Esophagus (tissue), 2 donors: Measurements from ENCODE around the gene FAM180A. TPM values are rescaled to one million over a fixed set of nuclear protein-coding genes. Genes with fewer than 3 reads are reported as not detected.
"Not testable (repeated sequence)": the region's sequence is repeated elsewhere in the genome, so short reads cannot be mapped to it uniquely, and the experiment has no call there.

Source experiments
- H3K27ac ChIP-seq, 2 donors: one replicate each; pipeline ENCODE4 v1.5.1; 2013; ENCODE audit warnings: low read depth in 2 of 2, mild to moderate bottlenecking in 2 of 2, inconsistent platforms in 1 of 2, low read length in 1 of 2, moderate library complexity in 1 of 2
- H3K27me3 ChIP-seq, 2 donors: one replicate each; pipeline ENCODE4 v1.6.1; 2013; ENCODE audit warnings: low read length in 2 of 2, control low read depth in 1 of 2, mild to moderate bottlenecking in 1 of 2; ENCODE audit not compliant: insufficient read depth in 2 of 2, control insufficient read depth in 1 of 2
- H3K36me3 ChIP-seq, 2 donors: one replicate each; pipeline ENCODE4 v1.6.1; 2013; ENCODE audit warnings: low read length in 1 of 2; ENCODE audit not compliant: control insufficient read depth in 2 of 2, insufficient read depth in 2 of 2
- H3K4me1 ChIP-seq, 2 donors: one replicate each; pipeline ENCODE4 v1.6.1; 2013; ENCODE audit warnings: low read length in 1 of 2; ENCODE audit not compliant: control insufficient read depth in 2 of 2, insufficient read depth in 2 of 2
- H3K4me3 ChIP-seq, 2 donors: one replicate each; pipeline ENCODE4 v1.5.1; 2013; ENCODE audit warnings: low read length in 2 of 2, mild to moderate bottlenecking in 2 of 2, low read depth in 1 of 2, moderate library complexity in 1 of 2
- H3K9me3 ChIP-seq, 2 donors: one replicate each; pipeline ENCODE4 v1.6.1; 2013; ENCODE audit warnings: mild to moderate bottlenecking in 2 of 2, low read depth in 1 of 2, low read length in 1 of 2, moderate library complexity in 1 of 2; ENCODE audit not compliant: control insufficient read depth in 2 of 2, insufficient read depth in 1 of 2
- WGBS, 2 donors: extraction: QIAGEN DNeasy Blood & Tissue Kit; methylation state at CpG; one replicate each; pipeline ENCODE4 v1.1.7; 2013; 5-methylcytosine and 5-hydroxymethylcytosine counted together
- polyA plus RNA-seq, 2 donors: library from polyadenylated mRNA; stranded (reverse); fragments of 200-250 nt; gene quantifications; one replicate each; pipeline ENCODE4 v1.2.3, GENCODE V29; 2013
- donor health status: healthy with polysubstance abuse.
- donor health status: Bipolar disorder and iron deficiency.

Gene FAM180A
- polyA plus RNA-seq, 2 donors: 0.55 to 1.3 TPM

DNA sequence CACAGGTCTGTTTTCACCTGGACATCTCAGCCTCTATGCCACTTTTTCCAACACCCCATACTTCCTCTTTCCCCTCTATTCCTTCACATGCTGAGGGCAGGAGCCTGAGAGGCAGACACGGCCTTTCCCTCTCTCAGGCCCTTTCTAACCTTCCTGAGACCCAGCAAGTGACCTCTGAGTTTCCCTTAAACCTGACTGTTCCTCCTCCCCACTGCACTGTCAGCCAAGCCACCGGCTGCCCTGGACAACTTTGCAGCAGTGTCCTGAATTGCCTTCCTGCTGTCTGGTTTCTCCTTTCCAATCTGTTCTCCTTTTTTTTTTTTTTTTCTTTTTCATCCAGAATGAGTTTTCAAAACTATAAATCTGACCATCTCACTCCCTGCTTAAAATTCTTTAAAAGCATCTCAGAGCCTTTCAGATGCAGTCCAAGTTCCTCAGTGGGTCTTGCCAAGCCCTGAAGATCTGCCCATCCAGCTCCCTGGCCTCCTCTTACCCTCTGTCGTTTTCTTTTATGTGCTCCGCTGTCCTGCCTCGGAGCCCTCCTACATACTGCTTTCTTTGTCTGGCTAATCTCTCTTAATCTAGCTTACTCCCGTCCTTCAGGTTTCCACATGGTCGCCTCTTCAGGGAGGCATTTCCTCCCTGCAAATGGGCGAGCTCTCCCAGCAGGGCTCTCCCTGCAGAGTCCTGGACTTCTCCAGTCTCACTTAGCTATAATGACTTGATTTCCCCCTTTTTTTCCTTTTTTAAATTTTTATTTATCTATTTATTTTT, 51.1 kb downstream of the FAM180A start:
- Histone ChIP-seq H3K27ac (peak overlapping the region in 1 of 2 donors; percentile 33), H3K9me3 (no peaks in the 10 kb centered on the region), H3K4me1 (peaks cover 3 to 8% of the 10 kb centered on the region in 2 donors), H3K4me3 (no peak overlapping the region), H3K27me3 (no peaks in the 10 kb centered on the region), H3K36me3 (no peaks in the 10 kb centered on the region)
- 40 to 53% methylated on average over 8 of the region's 8 CpGs for WGBS, 2 donors

DNA sequence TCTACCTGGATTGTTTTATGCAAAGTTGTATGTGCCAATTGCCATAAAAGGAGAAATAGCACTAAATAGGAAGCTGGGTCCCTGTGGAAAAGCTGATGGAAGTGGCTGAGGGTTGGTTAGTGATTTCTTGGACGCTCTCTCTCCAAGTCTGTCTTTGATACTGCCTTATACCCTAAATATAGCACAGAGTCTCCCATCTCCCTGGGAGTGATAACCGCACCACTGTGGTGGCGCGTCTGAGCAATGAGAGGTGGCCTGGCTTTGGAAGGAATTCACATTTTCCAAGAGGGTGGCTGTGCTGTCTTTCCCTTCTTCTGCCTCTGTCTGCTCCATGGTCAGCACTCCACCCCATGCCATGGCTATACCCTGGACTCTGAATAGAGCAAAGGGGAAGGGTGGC, 55.1 kb downstream of the FAM180A start:
- Histone ChIP-seq H3K9me3 (no peaks in the 10 kb centered on the region), H3K36me3 (peaks cover 0 to 5% of the 10 kb centered on the region in 2 donors), H3K27me3 (no peaks in the 10 kb centered on the region), H3K4me1 (peaks cover 0 to 3% of the 10 kb centered on the region in 2 donors), H3K27ac (no peak overlapping the region), H3K4me3 (no peak overlapping the region)
- 89 to 92% methylated on average over 4 of the region's 4 CpGs for WGBS, 2 donors

DNA sequence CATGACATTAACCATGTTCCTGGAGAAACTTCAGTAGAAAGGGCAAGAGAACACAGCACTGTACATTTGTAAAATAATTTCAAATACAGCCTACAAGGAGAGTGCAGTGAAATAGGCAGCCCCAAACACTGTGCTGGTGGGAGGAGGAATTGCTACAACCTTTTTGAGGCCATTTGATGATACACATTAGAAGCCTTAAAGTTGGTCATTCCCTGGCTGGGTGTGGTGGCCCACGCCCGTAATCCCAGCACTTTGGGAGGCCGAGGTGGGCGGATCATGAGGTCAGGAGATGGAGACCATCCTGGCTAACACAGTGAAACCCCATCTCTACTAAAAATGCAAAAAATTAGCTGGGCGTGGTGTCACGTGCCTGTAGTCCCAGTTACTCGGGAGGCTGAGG, 56.0 kb downstream of the FAM180A start:
- not testable (repeated sequence) for H3K27me3 ChIP-seq, H3K4me3 ChIP-seq, H3K36me3 ChIP-seq, H3K27ac ChIP-seq, H3K9me3 ChIP-seq, H3K4me1 ChIP-seq
- 94% methylated on average over 7 of the region's 7 CpGs for WGBS, 2 donors

DNA sequence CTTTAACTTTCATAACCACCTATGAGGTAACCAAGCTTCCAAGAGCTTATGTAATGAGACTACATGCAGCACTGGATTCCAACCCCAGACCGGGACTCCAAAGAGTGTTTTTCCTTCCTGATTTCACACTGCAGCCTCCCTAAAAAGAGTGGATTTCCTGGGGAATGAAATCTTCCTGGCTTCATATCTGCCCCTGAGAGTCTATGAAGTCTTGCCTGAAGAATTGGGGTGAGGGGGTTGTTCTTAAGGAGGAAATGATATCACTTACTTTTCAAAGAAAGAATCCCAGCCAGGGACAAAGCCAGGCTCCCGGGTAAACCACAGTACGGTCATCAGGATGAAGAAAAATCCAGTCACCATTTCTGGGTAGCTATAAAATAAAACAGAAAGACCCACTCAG, 56.6 kb downstream of the FAM180A start:
- Histone ChIP-seq H3K27ac (no peak overlapping the region), H3K27me3 (no peaks in the 10 kb centered on the region), H3K9me3 (no peaks in the 10 kb centered on the region), H3K4me3 (no peak overlapping the region), H3K36me3 (peaks cover 0 to 7% of the 10 kb centered on the region in 2 donors), H3K4me1 (peaks cover 0 to 2% of the 10 kb centered on the region in 2 donors)
- WGBS, 2 donors: 86 to 92% methylated on average over 3 of the region's 3 CpGs

DNA sequence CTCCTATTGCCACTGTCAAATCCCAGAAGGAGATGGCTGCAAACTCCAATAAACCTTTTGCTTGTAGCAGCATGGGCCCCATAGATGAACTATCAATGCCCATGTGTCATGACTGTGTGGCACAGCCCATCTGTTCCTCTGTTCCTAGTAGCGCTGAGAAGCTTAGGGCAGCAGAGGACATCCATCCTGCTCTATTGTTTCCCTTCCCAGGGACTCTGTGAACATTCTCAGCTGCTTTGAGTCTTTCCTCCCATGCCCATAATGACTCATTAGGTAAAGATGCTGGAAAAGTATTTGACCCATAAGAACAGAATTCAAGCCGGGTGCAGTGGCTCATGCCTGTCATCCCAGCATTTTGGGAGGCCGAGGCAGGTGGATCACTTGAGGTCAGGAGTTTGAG, 58.0 kb downstream of the FAM180A start:
- WGBS, 2 donors: 87 to 89% methylated on average over 3 of the region's 3 CpGs
- H3K4me3 ChIP-seq: no peak overlapping the region
- no peaks in the 10 kb centered on the region for H3K4me1 ChIP-seq
- H3K9me3 ChIP-seq: no peaks in the 10 kb centered on the region
- no peak overlapping the region for H3K27ac ChIP-seq
- no peaks in the 10 kb centered on the region for H3K27me3 ChIP-seq
- H3K36me3 ChIP-seq: peaks cover 0 to 7% of the 10 kb centered on the region in 2 donors

DNA sequence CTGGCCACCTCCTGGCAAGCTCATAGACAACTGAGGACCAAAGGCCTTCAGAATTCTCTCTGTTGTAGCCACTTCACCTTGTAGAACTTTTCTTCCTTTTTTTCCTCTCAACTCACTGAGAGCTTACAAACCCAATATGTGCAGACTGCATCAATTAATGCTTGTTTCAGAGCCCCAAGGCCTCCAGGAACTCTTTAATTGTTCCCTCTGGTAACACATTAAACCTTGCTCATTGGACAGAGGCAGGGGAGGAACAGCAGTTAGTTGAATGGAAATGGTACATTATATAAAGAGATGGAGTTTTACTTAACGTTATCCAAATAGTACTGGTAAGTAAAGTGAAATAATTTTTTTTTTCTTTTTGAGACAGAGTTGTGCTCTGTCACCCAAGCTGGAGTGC, 61.1 kb downstream of the FAM180A start:
- peaks cover 0 to 7% of the 10 kb centered on the region in 2 donors for H3K36me3 ChIP-seq
- H3K27ac ChIP-seq: no peak overlapping the region
- 0 to 36% methylated on average over 1 of the region's 1 CpG for WGBS, 2 donors
- H3K4me1 ChIP-seq: peaks cover 0 to 7% of the 10 kb centered on the region in 2 donors
- no peaks in the 10 kb centered on the region for H3K27me3 ChIP-seq
- no peak overlapping the region for H3K4me3 ChIP-seq
- no peaks in the 10 kb centered on the region for H3K9me3 ChIP-seq

DNA sequence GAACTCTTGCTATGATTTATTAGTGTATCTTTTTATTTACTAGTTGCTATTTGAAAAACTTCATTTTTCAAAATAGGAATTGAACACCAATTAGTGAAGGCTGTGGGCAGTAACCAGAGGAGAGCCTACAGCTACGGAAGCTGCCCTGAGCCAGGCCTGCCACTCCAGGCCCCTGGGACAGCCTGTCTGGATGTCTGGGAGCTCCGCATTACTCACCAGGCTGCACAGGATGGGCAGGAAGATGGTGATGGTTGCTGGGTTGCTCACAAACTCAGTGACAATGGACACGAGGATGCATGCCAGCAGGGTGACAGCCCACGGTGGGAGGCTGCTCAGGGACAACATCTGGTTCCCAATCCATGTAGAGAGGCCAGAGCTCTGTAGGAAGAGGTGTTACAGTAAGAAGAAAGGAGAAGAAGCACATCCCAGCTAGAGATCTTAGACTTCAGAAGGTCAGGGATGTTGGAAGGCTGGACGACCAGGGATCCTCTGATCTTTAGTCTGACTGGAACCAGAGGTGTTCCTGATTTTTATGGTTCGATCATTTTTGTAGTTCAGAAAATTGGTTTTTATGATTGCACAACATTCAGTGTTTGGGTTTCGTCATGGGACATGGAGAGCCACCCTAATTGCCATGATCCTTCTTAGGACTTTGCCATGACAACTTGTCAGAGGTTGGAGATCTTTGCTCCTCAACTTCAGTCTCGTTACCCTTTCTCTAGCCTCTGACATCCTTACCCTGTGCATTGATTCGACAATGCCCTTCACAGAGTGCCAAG, 63.1 kb downstream of the FAM180A start:
- Histone ChIP-seq H3K27ac (no peak overlapping the region), H3K4me3 (no peak overlapping the region), H3K4me1 (peaks cover 0 to 14% of the 10 kb centered on the region in 2 donors), H3K9me3 (no peaks in the 10 kb centered on the region), H3K36me3 (peaks cover 0 to 4% of the 10 kb centered on the region in 2 donors), H3K27me3 (no peaks in the 10 kb centered on the region)
- WGBS, 2 donors: 86 to 87% methylated on average over 9 of the region's 9 CpGs

DNA sequence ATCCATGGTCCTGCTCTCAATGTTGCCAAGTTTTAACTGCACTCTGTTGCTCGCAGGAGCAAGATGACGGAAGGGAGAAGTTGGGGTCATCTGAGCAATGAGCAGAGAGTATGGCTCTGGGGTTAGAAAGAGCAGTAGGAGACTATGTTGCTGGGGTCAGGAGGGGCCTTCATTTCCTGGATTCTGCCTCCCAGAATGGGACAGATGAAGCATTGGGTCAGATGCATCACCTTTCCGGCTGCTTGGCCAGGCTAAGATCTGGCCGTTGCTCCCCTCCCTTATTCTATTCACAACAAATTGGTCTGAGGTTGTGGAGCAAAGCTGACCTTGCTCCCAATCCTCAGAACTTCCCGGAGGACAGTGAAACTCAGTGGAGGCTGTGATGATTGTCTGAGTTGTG, 63.9 kb downstream of the FAM180A start:
- H3K27ac ChIP-seq: no peak overlapping the region
- peaks cover 0 to 14% of the 10 kb centered on the region in 2 donors for H3K4me1 ChIP-seq
- WGBS, 2 donors: 87 to 91% methylated on average over 5 of the region's 5 CpGs
- no peaks in the 10 kb centered on the region for H3K9me3 ChIP-seq
- H3K36me3 ChIP-seq: peaks cover 0 to 4% of the 10 kb centered on the region in 2 donors
- no peak overlapping the region for H3K4me3 ChIP-seq
- no peaks in the 10 kb centered on the region for H3K27me3 ChIP-seq

DNA sequence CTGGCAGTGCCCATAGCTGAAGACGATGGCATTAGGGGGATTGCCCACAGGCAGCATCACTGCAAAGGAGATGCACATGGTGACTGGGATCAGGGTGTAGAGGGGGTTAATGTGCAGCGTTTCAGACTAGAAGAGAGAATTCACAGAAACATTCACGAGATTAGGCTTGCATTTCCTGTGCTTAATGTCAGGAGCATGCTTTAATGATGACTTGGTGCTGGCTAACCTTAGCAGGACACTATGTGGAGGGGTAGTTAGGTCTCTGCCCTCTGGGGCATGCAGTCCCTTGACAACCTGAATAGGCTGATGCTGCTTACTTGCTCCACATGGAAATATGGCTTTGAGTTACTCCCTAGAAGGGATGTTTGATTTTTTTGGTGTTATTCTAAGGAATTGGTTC, 64.5 kb downstream of the FAM180A start:
- Histone ChIP-seq H3K36me3 (peaks cover 0 to 4% of the 10 kb centered on the region in 2 donors), H3K9me3 (no peaks in the 10 kb centered on the region), H3K27ac (peak overlapping the region in 1 of 2 donors; percentile 24), H3K27me3 (no peaks in the 10 kb centered on the region), H3K4me3 (no peak overlapping the region), H3K4me1 (peaks cover 0 to 14% of the 10 kb centered on the region in 2 donors)
- WGBS, 2 donors: 53 to 54% methylated on average over 3 of the region's 3 CpGs
